ENCODE measurements around the gene IFNL2.
"Not testable (repeated sequence)": the region's sequence is repeated elsewhere in the genome, so short reads cannot be mapped to it uniquely, and the experiment has no call there.

Gene IFNL2

GRCh38 chr19:39273859-39274258 lies 5.7 kb downstream of the IFNL2 start:
- H3K4me1 ChIP-seq (ENCODE audit: control extremely low read depth in 1 of 4, control insufficient read depth in 4 of 4, insufficient read depth in 4 of 4, low read length in 3 of 4); H3K9me3 ChIP-seq (ENCODE audit: control extremely low read depth in 1 of 5, control insufficient read depth in 4 of 5, insufficient read depth in 2 of 5, low read depth in 1 of 5, low read length in 4 of 5); H3K36me3 ChIP-seq (ENCODE audit: control insufficient read depth in 4 of 4, insufficient read depth in 4 of 4, low read length in 3 of 4); DNase-seq; H3K27me3 ChIP-seq (replicated peaks in 2 of 5; ENCODE audit: control insufficient read depth in 4 of 5, insufficient read depth in 5 of 5, low read length in 4 of 5); POLR2A ChIA-PET; H3K27ac ChIP-seq (ENCODE audit: insufficient read depth in 1 of 2, low read depth in 1 of 2, low read length in 2 of 2, poor library complexity in 1 of 2, severe bottlenecking in 2 of 2); H3K4me3 ChIP-seq (ENCODE audit: control insufficient read depth in 1 of 7, extremely low read depth in 1 of 7, insufficient read depth in 4 of 7, low read depth in 2 of 7, low read length in 6 of 7): not testable (repeated sequence)
- CTCF ChIA-PET: interaction anchor here (1.4 kb wide), 1 partner anchor 41 kb away, joined by 3 read pairs; no protein-coding TSS in a partner anchor
- 100% methylated on average over 4 of the region's 5 CpGs for WGBS (ENCODE audit: insufficient coverage)

GRCh38 chr19:39275578-39275977 lies 7.4 kb downstream of the IFNL2 start:
- no peak overlapping the region for H3K27ac ChIP-seq (ENCODE audit: insufficient read depth in 1 of 2, low read depth in 1 of 2, low read length in 2 of 2, poor library complexity in 1 of 2, severe bottlenecking in 2 of 2)
- WGBS (ENCODE audit: insufficient coverage): 96% methylated on average over 5 of the region's 5 CpGs
- no peak overlapping the region for H3K4me3 ChIP-seq (ENCODE audit: control insufficient read depth in 1 of 7, extremely low read depth in 1 of 7, insufficient read depth in 4 of 7, low read depth in 2 of 7, low read length in 6 of 7)
- H3K36me3 ChIP-seq (ENCODE audit: control insufficient read depth in 4 of 4, insufficient read depth in 4 of 4, low read length in 3 of 4): no peaks in the 10 kb centered on the region
- no peaks in the 10 kb centered on the region for H3K9me3 ChIP-seq (ENCODE audit: control extremely low read depth in 1 of 5, control insufficient read depth in 4 of 5, insufficient read depth in 2 of 5, low read depth in 1 of 5, low read length in 4 of 5)
- ChIA-PET POLR2A (no interaction called here), CTCF (interaction anchor here (1.4 kb wide), 1 partner anchor 43 kb away, joined by 3 read pairs; no protein-coding TSS in a partner anchor)
- H3K27me3 ChIP-seq (replicated peaks in 2 of 5; ENCODE audit: control insufficient read depth in 4 of 5, insufficient read depth in 5 of 5, low read length in 4 of 5): no peaks in the 10 kb centered on the region
- no peak for DNase-seq
- H3K4me1 ChIP-seq (ENCODE audit: control extremely low read depth in 1 of 4, control insufficient read depth in 4 of 4, insufficient read depth in 4 of 4, low read length in 3 of 4): no peaks in the 10 kb centered on the region

GRCh38 chr19:39276740-39277139 lies 8.5 kb downstream of the IFNL2 start:
- Histone ChIP-seq H3K36me3 (ENCODE audit: control insufficient read depth in 4 of 4, insufficient read depth in 4 of 4, low read length in 3 of 4) (no peaks in the 10 kb centered on the region), H3K4me3 (ENCODE audit: control insufficient read depth in 1 of 7, extremely low read depth in 1 of 7, insufficient read depth in 4 of 7, low read depth in 2 of 7, low read length in 6 of 7) (no peak overlapping the region), H3K4me1 (ENCODE audit: control extremely low read depth in 1 of 4, control insufficient read depth in 4 of 4, insufficient read depth in 4 of 4, low read length in 3 of 4) (no peaks in the 10 kb centered on the region), H3K27me3 (replicated peaks in 2 of 5; ENCODE audit: control insufficient read depth in 4 of 5, insufficient read depth in 5 of 5, low read length in 4 of 5) (no peaks in the 10 kb centered on the region), H3K9me3 (ENCODE audit: control extremely low read depth in 1 of 5, control insufficient read depth in 4 of 5, insufficient read depth in 2 of 5, low read depth in 1 of 5, low read length in 4 of 5) (peaks cover 0 to 4% (median 0%) of the 10 kb centered on the region in 5 experiments), H3K27ac (ENCODE audit: insufficient read depth in 1 of 2, low read depth in 1 of 2, low read length in 2 of 2, poor library complexity in 1 of 2, severe bottlenecking in 2 of 2) (no peak overlapping the region)
- POLR2A ChIA-PET: no interaction called here
- CTCF ChIA-PET: no interaction called here
- 100% methylated on average over 4 of the region's 5 CpGs for WGBS (ENCODE audit: insufficient coverage)
- no peak for DNase-seq

- CTCF ChIA-PET: no interaction called here
- no peak for DNase-seq
Observed at GRCh38 chr19:39277598-39277997, 9.4 kb downstream of the IFNL2 start.

GRCh38 chr19:39282021-39282420 lies 13.8 kb downstream of the IFNL2 start:
- ChIA-PET CTCF (interaction anchor here (1.2 kb wide), 1 partner anchor 136 kb away, joined by 3 read pairs; no protein-coding TSS in a partner anchor), POLR2A (no interaction called here)
- no peak overlapping the region for H3K4me3 ChIP-seq (ENCODE audit: control insufficient read depth in 1 of 7, extremely low read depth in 1 of 7, insufficient read depth in 4 of 7, low read depth in 2 of 7, low read length in 6 of 7)
- H3K36me3 ChIP-seq (ENCODE audit: control insufficient read depth in 4 of 4, insufficient read depth in 4 of 4, low read length in 3 of 4): no peaks in the 10 kb centered on the region
- H3K9me3 ChIP-seq (ENCODE audit: control extremely low read depth in 1 of 5, control insufficient read depth in 4 of 5, insufficient read depth in 2 of 5, low read depth in 1 of 5, low read length in 4 of 5): peaks cover 0 to 5% (median 4%) of the 10 kb centered on the region in 5 experiments
- no CpG with 5 or more reads among the region's 1 CpG for WGBS (ENCODE audit: insufficient coverage)
- DNase-seq: no peak
- H3K4me1 ChIP-seq (ENCODE audit: control extremely low read depth in 1 of 4, control insufficient read depth in 4 of 4, insufficient read depth in 4 of 4, low read length in 3 of 4): no peaks in the 10 kb centered on the region
- H3K27ac ChIP-seq (ENCODE audit: insufficient read depth in 1 of 2, low read depth in 1 of 2, low read length in 2 of 2, poor library complexity in 1 of 2, severe bottlenecking in 2 of 2): no peak overlapping the region
- no peaks in the 10 kb centered on the region for H3K27me3 ChIP-seq (replicated peaks in 2 of 5; ENCODE audit: control insufficient read depth in 4 of 5, insufficient read depth in 5 of 5, low read length in 4 of 5)

More at GRCh38 chr19:39277598-39277997, 9.4 kb downstream of the IFNL2 start:
- POLR2A ChIA-PET: no interaction called here
- H3K4me3 ChIP-seq (ENCODE audit: control insufficient read depth in 1 of 7, extremely low read depth in 1 of 7, insufficient read depth in 4 of 7, low read depth in 2 of 7, low read length in 6 of 7): no peak overlapping the region
- no peaks in the 10 kb centered on the region for H3K27me3 ChIP-seq (replicated peaks in 2 of 5; ENCODE audit: control insufficient read depth in 4 of 5, insufficient read depth in 5 of 5, low read length in 4 of 5)
- peaks cover 0 to 4% (median under 1%) of the 10 kb centered on the region in 5 experiments for H3K9me3 ChIP-seq (ENCODE audit: control extremely low read depth in 1 of 5, control insufficient read depth in 4 of 5, insufficient read depth in 2 of 5, low read depth in 1 of 5, low read length in 4 of 5)
- H3K36me3 ChIP-seq (ENCODE audit: control insufficient read depth in 4 of 4, insufficient read depth in 4 of 4, low read length in 3 of 4): no peaks in the 10 kb centered on the region
- no peak overlapping the region for H3K27ac ChIP-seq (ENCODE audit: insufficient read depth in 1 of 2, low read depth in 1 of 2, low read length in 2 of 2, poor library complexity in 1 of 2, severe bottlenecking in 2 of 2)
- no peaks in the 10 kb centered on the region for H3K4me1 ChIP-seq (ENCODE audit: control extremely low read depth in 1 of 4, control insufficient read depth in 4 of 4, insufficient read depth in 4 of 4, low read length in 3 of 4)
- 93% methylated on average over 7 of the region's 7 CpGs for WGBS (ENCODE audit: insufficient coverage)

GRCh38 chr19:39284032-39284431 lies 15.8 kb downstream of the IFNL2 start:
- Histone ChIP-seq H3K27me3 (replicated peaks in 2 of 5; ENCODE audit: control insufficient read depth in 4 of 5, insufficient read depth in 5 of 5, low read length in 4 of 5) (no peaks in the 10 kb centered on the region), H3K36me3 (ENCODE audit: control insufficient read depth in 4 of 4, insufficient read depth in 4 of 4, low read length in 3 of 4) (no peaks in the 10 kb centered on the region), H3K4me1 (ENCODE audit: control extremely low read depth in 1 of 4, control insufficient read depth in 4 of 4, insufficient read depth in 4 of 4, low read length in 3 of 4) (no peaks in the 10 kb centered on the region), H3K27ac (ENCODE audit: insufficient read depth in 1 of 2, low read depth in 1 of 2, low read length in 2 of 2, poor library complexity in 1 of 2, severe bottlenecking in 2 of 2) (no peak overlapping the region), H3K4me3 (ENCODE audit: control insufficient read depth in 1 of 7, extremely low read depth in 1 of 7, insufficient read depth in 4 of 7, low read depth in 2 of 7, low read length in 6 of 7) (no peak overlapping the region), H3K9me3 (ENCODE audit: control extremely low read depth in 1 of 5, control insufficient read depth in 4 of 5, insufficient read depth in 2 of 5, low read depth in 1 of 5, low read length in 4 of 5) (peaks cover 0 to 5% (median 4%) of the 10 kb centered on the region in 5 experiments)
- CTCF ChIA-PET: no interaction called here
- DNase-seq: no peak
- POLR2A ChIA-PET: no interaction called here
- WGBS (ENCODE audit: insufficient coverage): no CpG with 5 or more reads among the region's 1 CpG

- H3K9me3 ChIP-seq (ENCODE audit: control extremely low read depth in 1 of 5, control insufficient read depth in 4 of 5, insufficient read depth in 2 of 5, low read depth in 1 of 5, low read length in 4 of 5): no peaks in the 10 kb centered on the region
- H3K4me1 ChIP-seq (ENCODE audit: control extremely low read depth in 1 of 4, control insufficient read depth in 4 of 4, insufficient read depth in 4 of 4, low read length in 3 of 4): peaks cover 0 to 8% (median 6%) of the 10 kb centered on the region in 4 experiments
- ChIA-PET CTCF (interaction anchor here (0.6 kb wide), 1 partner anchor 16 kb away, joined by 3 read pairs; no protein-coding TSS in a partner anchor), POLR2A (interaction anchor here (0.6 kb wide), 1 partner anchor 35 kb away, joined by 3 read pairs; no protein-coding TSS in a partner anchor)
- no peak overlapping the region for H3K4me3 ChIP-seq (ENCODE audit: control insufficient read depth in 1 of 7, extremely low read depth in 1 of 7, insufficient read depth in 4 of 7, low read depth in 2 of 7, low read length in 6 of 7)
- no peak overlapping the region for H3K27ac ChIP-seq (ENCODE audit: insufficient read depth in 1 of 2, low read depth in 1 of 2, low read length in 2 of 2, poor library complexity in 1 of 2, severe bottlenecking in 2 of 2)
- no peak for DNase-seq
- no peaks in the 10 kb centered on the region for H3K27me3 ChIP-seq (replicated peaks in 2 of 5; ENCODE audit: control insufficient read depth in 4 of 5, insufficient read depth in 5 of 5, low read length in 4 of 5)
- no peaks in the 10 kb centered on the region for H3K36me3 ChIP-seq (ENCODE audit: control insufficient read depth in 4 of 4, insufficient read depth in 4 of 4, low read length in 3 of 4)
- WGBS (ENCODE audit: insufficient coverage): 96% methylated on average over 4 of the region's 4 CpGs
Observed at GRCh38 chr19:39293394-39293793, 25.2 kb downstream of the IFNL2 start.
